RPMI7951 (cell line): Measurements from ENCODE around the gene ZBTB7C. TPM values are rescaled to one million over a fixed set of nuclear protein-coding genes. Genes with fewer than 3 reads are reported as not detected.

Experiments used
- total RNA-seq: library from RNA; depleted of rRNA; stranded (reverse); fragments of >200 nt; shearing (Covaris generic); gene quantifications from 2 replicates; pipeline ENCODE4 v1.2.3, GENCODE V29; 2014; rRNA removed

ZBTB7C gene
- total RNA-seq, 1 experiment from 2014 or later, result 0.12 TPM

Other genes with a start within 250 kb of the ZBTB7C start
- gene CTIF, start 129.6 kb upstream of the ZBTB7C start, total RNA-seq, result 3.5 and 4.6 TPM in 2 replicates